PC-9 (cell line): ENCODE measurements around the gene SPINK4.

Experiments used
- CTCF ChIP-seq: fragments of 200-600 bp; sonication (generic); conservative IDR thresholded peaks from 2 replicates; pipeline ENCODE4 v1.6.1; 2017; ENCODE audit warnings: mixed run types, antibody characterized with exemption, mild to moderate bottlenecking, moderate library complexity
- EZH2 ChIP-seq: fragments of 200-600 bp; sonication (generic); IDR thresholded peaks from 2 replicates; pipeline ENCODE4 v1.8.0; 2017; ENCODE audit warnings: antibody characterized with exemption, low read depth

- no peak for TF ChIP-seq CTCF
- TF ChIP-seq EZH2: no peak
Observed at GRCh38 chr9:33227741-33228140, 12.2 kb upstream of the SPINK4 start.
